Measurements from ENCODE around the gene MIF4GD. TPM values are rescaled to one million over a fixed set of nuclear protein-coding genes. Genes with fewer than 3 reads are reported as not detected.

MIF4GD gene
- total and polyA plus RNA-seq, 10 of the 15 experiments (the other 5 are each of a cell fraction or from before 2014, with no cell fraction given) = 22.8 to 96.2 (median 60.1) TPM

DNA sequence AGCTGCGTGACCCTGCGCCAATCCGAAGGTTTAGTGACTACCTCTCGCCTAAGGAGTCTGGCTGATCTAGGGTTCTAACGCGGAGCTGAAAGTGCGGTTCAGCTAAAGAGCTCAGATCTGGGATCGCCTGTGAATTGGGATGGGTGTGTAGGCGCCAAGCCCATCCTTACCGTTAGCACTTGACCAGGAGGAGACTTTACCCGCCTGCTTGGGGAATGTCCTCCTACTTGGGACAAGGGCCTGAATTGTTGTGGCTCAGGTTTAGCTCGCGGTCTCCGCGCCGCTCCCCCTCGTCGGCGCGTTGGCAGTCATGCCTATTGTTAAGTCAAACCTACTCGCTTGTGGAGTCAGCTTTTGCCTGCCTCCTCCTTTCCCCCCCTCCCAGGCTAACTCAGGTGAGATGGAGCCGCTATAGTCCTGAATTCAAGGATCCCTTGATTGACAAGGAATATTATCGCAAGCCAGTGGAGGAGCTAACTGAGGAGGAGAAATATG, 8.9 kb downstream of the MIF4GD start:
- ChIA-PET SMC1A (ENCODE audit: uncharacterized antibody, unreplicated experiment) (interaction anchor here (0.9 to 5.0 kb wide), 14 partner anchors 8 to 150 kb away, joined by 3 to 62 read pairs (median 4); partner anchors contain the start of genes GRB2, MIF4GD, NUP85 and SLC25A19), POLR2A (interaction anchor here (0.5 to 4.8 kb wide), 13 partner anchors 9 to 153 kb away, joined by 3 to 81 read pairs (median 4); partner anchors contain the start of genes ARMC7, MIF4GD and SLC25A19), RAD21 (ENCODE audit: unreplicated experiment) (interaction anchor here (0.9 to 3.5 kb wide), 8 partner anchors 9 to 301 kb away, joined by 3 to 43 read pairs (median 4); partner anchors contain the start of genes GRB2, MIF4GD and SLC25A19), CTCF (interaction anchor here (0.6 to 4.8 kb wide), 16 partner anchors 9 to 372 kb away, joined by 3 to 58 read pairs (median 5); partner anchors contain the start of genes GRB2, LLGL2, MIF4GD and SLC25A19)
- Histone ChIP-seq H3K79me2 (ENCODE audit: control insufficient read depth, insufficient read depth, low read length) (peaks cover 53% of the 10 kb centered on the region), H3K27me3 (replicated peaks in 1 of 2; ENCODE audit: control insufficient read depth in 2 of 2, insufficient read depth in 2 of 2, low read length in 1 of 2) (no peaks in the 10 kb centered on the region), H3K36me3 (ENCODE audit: control insufficient read depth in 2 of 2, insufficient read depth in 2 of 2, low read length in 1 of 2) (peaks cover 7 to 13% of the 10 kb centered on the region in 2 experiments), H4K20me1 (ENCODE audit: control insufficient read depth, insufficient read depth) (no peaks in the 10 kb centered on the region), H3K4me2 (ENCODE audit: control insufficient read depth, insufficient read depth) (peak overlapping the region; percentile 95), H3K27ac (ENCODE audit: control insufficient read depth, insufficient read depth) (peak overlapping the region; percentile 99), H3K9ac (ENCODE audit: control insufficient read depth, insufficient read depth, low read length) (peak overlapping the region; percentile 100), H2AFZ (ENCODE audit: control insufficient read depth, low read depth, low read length) (peak overlapping the region; percentile 97), H3K4me3 (peak overlapping the region; percentile 86), H3K9me3 (replicated peaks; ENCODE audit: control insufficient read depth, insufficient read depth, low read length) (no peaks in the 10 kb centered on the region), H3K4me1 (ENCODE audit: control insufficient read depth, insufficient read depth, low read length) (peaks cover 9% of the 10 kb centered on the region)
- TSS peak; percentile 70 for BruUV-seq (replicated peaks)
- ATAC-seq (peak; percentile 39), DNase-seq (ENCODE audit: low read depth, low spot score) (no peak), FAIRE-seq (no peak)
- in situ Hi-C loops (cut with MboI) = no loop called here
- WGBS (ENCODE audit: insufficient coverage, insufficient replicate concordance, low lambda C conversion rate, missing lambda C conversion rate) = 1% methylated on average over 21 of the region's 23 CpGs
- intact Hi-C loops (cut with micrococcal nuclease; ENCODE audit: unreplicated experiment) = loop anchor here (10.0 kb wide), 1 partner anchor 253 kb away; the partner anchor contains the start of genes CASKIN2 and TSEN54
- TF ChIP-seq HDAC2 (IDR thresholded peaks at IDR 0.05) (no peak), RFX5 (IDR thresholded peaks at IDR 0.05; ENCODE audit: low read depth, low read length) (no peak), MXI1 (IDR thresholded peaks at IDR 0.05; ENCODE audit: low read depth, low read length) (no peak), POU2F2 (IDR thresholded peaks at IDR 0.05; ENCODE audit: borderline replicate concordance, low read depth, low read length) (no peak), MEF2B (IDR thresholded peaks at IDR 0.05; ENCODE audit: partially characterized antibody, poor library complexity, severe bottlenecking) (no peak), CHD2 (IDR thresholded peaks at IDR 0.05; ENCODE audit: borderline replicate concordance, low read depth, low read length) (no peak), TAF1 (IDR thresholded peaks at IDR 0.05; ENCODE audit: borderline replicate concordance, low read depth, low read length) (no peak), MTA2 (IDR thresholded peaks at IDR 0.05; ENCODE audit: low read depth) (no peak)
- TF ChIP-seq, protein P1, sequence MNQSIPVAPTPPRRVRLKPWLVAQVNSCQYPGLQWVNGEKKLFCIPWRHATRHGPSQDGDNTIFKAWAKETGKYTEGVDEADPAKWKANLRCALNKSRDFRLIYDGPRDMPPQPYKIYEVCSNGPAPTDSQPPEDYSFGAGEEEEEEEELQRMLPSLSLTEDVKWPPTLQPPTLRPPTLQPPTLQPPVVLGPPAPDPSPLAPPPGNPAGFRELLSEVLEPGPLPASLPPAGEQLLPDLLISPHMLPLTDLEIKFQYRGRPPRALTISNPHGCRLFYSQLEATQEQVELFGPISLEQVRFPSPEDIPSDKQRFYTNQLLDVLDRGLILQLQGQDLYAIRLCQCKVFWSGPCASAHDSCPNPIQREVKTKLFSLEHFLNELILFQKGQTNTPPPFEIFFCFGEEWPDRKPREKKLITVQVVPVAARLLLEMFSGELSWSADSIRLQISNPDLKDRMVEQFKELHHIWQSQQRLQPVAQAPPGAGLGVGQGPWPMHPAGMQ (IDR thresholded peaks at IDR 0.05; ENCODE audit: borderline replicate concordance) = no peak
- TF ChIP-seq, protein P2, sequence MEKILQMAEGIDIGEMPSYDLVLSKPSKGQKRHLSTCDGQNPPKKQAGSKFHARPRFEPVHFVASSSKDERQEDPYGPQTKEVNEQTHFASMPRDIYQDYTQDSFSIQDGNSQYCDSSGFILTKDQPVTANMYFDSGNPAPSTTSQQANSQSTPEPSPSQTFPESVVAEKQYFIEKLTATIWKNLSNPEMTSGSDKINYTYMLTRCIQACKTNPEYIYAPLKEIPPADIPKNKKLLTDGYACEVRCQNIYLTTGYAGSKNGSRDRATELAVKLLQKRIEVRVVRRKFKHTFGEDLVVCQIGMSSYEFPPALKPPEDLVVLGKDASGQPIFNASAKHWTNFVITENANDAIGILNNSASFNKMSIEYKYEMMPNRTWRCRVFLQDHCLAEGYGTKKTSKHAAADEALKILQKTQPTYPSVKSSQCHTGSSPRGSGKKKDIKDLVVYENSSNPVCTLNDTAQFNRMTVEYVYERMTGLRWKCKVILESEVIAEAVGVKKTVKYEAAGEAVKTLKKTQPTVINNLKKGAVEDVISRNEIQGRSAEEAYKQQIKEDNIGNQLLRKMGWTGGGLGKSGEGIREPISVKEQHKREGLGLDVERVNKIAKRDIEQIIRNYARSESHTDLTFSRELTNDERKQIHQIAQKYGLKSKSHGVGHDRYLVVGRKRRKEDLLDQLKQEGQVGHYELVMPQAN (conservative IDR thresholded peaks at IDR 0.05) = no peak
